Naive thymus-derived CD4-positive, alpha-beta T cell (primary cell): ENCODE data around the gene KCTD5. TPM values are rescaled to one million over a fixed set of nuclear protein-coding genes. Genes with fewer than 3 reads are reported as not detected.
"Not testable (repeated sequence)": the region's sequence is repeated elsewhere in the genome, so short reads cannot be mapped to it uniquely, and the experiment has no call there.

Experiments
- ATAC-seq: fragments of 150-1000 bp; cut with Tn5 transposase; 2 replicates; pipeline ENCODE4 v1.10.0; 2021; ENCODE audit warnings: mild to moderate bottlenecking, moderate library complexity
- CTCF ChIA-PET: fragments of 350-600 bp; sonication (Branson Sonifier 250); formaldehyde crosslinking; loops from one replicate; lab custom pipeline; 2021; ENCODE audit warnings: antibody characterized with exemption; lab: Charles Lee
- POLR2A ChIA-PET: fragments of 350-600 bp; sonication (Branson Sonifier 250); formaldehyde crosslinking; loops from one replicate; lab custom pipeline; 2021; ENCODE audit warnings: antibody characterized with exemption, inconsistent platforms; lab: Charles Lee
- DNase-seq, 9 donors: peaks; one replicate each; pipeline versions ENCODE4 v3.0.0 to v3.0.0-alpha.2; 2020 to 2022; ENCODE audit warnings: mixed read lengths in 1 of 9
- H3K27ac ChIP-seq: one replicate; pipeline ENCODE4 v1.7.0; 2013; ENCODE audit warnings: mild to moderate bottlenecking, low read depth, low read length, moderate library complexity
- H3K27me3 ChIP-seq, 2 donors: one replicate each; pipeline ENCODE4 v1.7.0; 2013; ENCODE audit warnings: low read length in 2 of 2, mild to moderate bottlenecking in 2 of 2, moderate library complexity in 2 of 2; ENCODE audit not compliant: control insufficient read depth in 2 of 2, insufficient read depth in 2 of 2
- H3K36me3 ChIP-seq, 3 experiments: 1 replicate in 2 of 3; 2 replicates in 1 of 3; pipeline ENCODE4 v1.7.0; 2013; ENCODE audit warnings: low read length in 3 of 3, mild to moderate bottlenecking in 3 of 3, moderate library complexity in 1 of 3; ENCODE audit not compliant: insufficient read depth in 3 of 3, control insufficient read depth in 2 of 3
- H3K4me1 ChIP-seq, 2 donors: one replicate each; pipeline ENCODE4 v1.7.0; 2013; ENCODE audit warnings: low read length in 2 of 2, mild to moderate bottlenecking in 2 of 2, moderate library complexity in 1 of 2; ENCODE audit not compliant: control insufficient read depth in 2 of 2, insufficient read depth in 2 of 2
- H3K4me3 ChIP-seq: 2 replicates; pipeline ENCODE4 v1.7.0; 2013; ENCODE audit warnings: mild to moderate bottlenecking, low read length
- H3K9me3 ChIP-seq, 3 experiments: 1 replicate in 2 of 3; 2 replicates in 1 of 3; pipeline ENCODE4 v1.7.0; 2013; ENCODE audit warnings: low read length in 3 of 3; ENCODE audit not compliant: control insufficient read depth in 2 of 3
- H3K27ac Mint-ChIP-seq, 9 donors: one replicate each; pipeline ENCODE4 v1.8.0; 2020 to 2022; ENCODE audit warnings: mixed read lengths in 9 of 9, mild to moderate bottlenecking in 8 of 9, moderate library complexity in 5 of 9, inconsistent platforms in 2 of 9
- H3K27me3 Mint-ChIP-seq, 5 donors: one replicate each; pipeline ENCODE4 v1.8.0; 2021 to 2022; ENCODE audit warnings: mixed read lengths in 5 of 5, mild to moderate bottlenecking in 1 of 5
- H3K36me3 Mint-ChIP-seq, 5 donors: one replicate each; pipeline ENCODE4 v1.8.0; 2020 to 2022; ENCODE audit warnings: mixed read lengths in 5 of 5, mild to moderate bottlenecking in 3 of 5, inconsistent platforms in 1 of 5
- H3K4me1 Mint-ChIP-seq, 7 donors: one replicate each; pipeline ENCODE4 v1.8.0; 2020 to 2022; ENCODE audit warnings: mixed read lengths in 7 of 7, mild to moderate bottlenecking in 3 of 7, inconsistent platforms in 1 of 7
- H3K4me3 Mint-ChIP-seq, 10 donors: one replicate each; pipeline ENCODE4 v1.8.0; 2020 to 2022; ENCODE audit warnings: mild to moderate bottlenecking in 10 of 10, mixed read lengths in 10 of 10, moderate library complexity in 6 of 10, inconsistent platforms in 2 of 10
- H3K9me3 Mint-ChIP-seq, 11 donors: one replicate each; pipeline ENCODE4 v1.8.0; 2020 to 2022; ENCODE audit warnings: mixed read lengths in 11 of 11, mild to moderate bottlenecking in 4 of 11, inconsistent platforms in 1 of 11, moderate library complexity in 1 of 11
- intact Hi-C, 2 donors: fragments of 100-400 bp; cut with micrococcal nuclease; formaldehyde crosslinking; loops; one replicate each; pipeline ENCODE4 v1.15.1; 2023
- polyA plus RNA-seq, 2 donors: library from polyadenylated mRNA; unstranded; fragments of 300-500 nt; fragmentation: Illumina TruSeq; gene quantifications; one replicate each; pipeline ENCODE4 v1.2.3, GENCODE V29; 2021
- total RNA-seq, 6 experiments: library from RNA in 5 of 6; stranded (reverse) in 5 of 6; gene quantifications; 1 replicate in 5 of 6; 2 replicates in 1 of 6; pipeline ENCODE4 v1.2.3 and lab custom pipeline; 2021 to 2026

KCTD5 gene
- total and polyA plus RNA-seq, 7 experiments from 2014 or later: 15.7 to 37.5 (median 24.6) TPM

- POLR2A ChIA-PET: interaction anchor here (0.9 kb wide), 1 partner anchor 14 kb away, joined by 3 read pairs; the partner anchor contains the start of gene KCTD5
- H3K9me3 Mint-ChIP-seq, H3K4me3 ChIP-seq, H3K9me3 ChIP-seq, DNase-seq, intact Hi-C loops, H3K27me3 ChIP-seq, H3K4me3 Mint-ChIP-seq, CTCF ChIA-PET, H3K27ac ChIP-seq, H3K4me1 Mint-ChIP-seq, H3K4me1 ChIP-seq, ATAC-seq, H3K27me3 Mint-ChIP-seq: not testable (repeated sequence)
- H3K36me3 ChIP-seq: peaks cover 0 to 59% (median 13%) of the 10 kb centered on the region in 3 experiments
- peak overlapping the region in 1 of 9 donors; percentile 72 for H3K27ac Mint-ChIP-seq
- peaks cover 0 to 13% (median 0%) of the 10 kb centered on the region in 5 donors for H3K36me3 Mint-ChIP-seq
Measured at GRCh38 chr16:2696601-2697250, 14.4 kb downstream of the KCTD5 start.

GRCh38 chr16:2697401-2697948 lies 15.2 kb downstream of the KCTD5 start:
- Mint-ChIP-seq H3K36me3 (peaks cover 0 to 13% (median 0%) of the 10 kb centered on the region in 5 donors), H3K27ac (no peak overlapping the region), H3K4me3 (no peak overlapping the region), H3K4me1 (peaks cover 0 to 9% (median 0%) of the 10 kb centered on the region in 7 donors), H3K9me3 (no peaks in the 10 kb centered on the region), H3K27me3 (no peaks in the 10 kb centered on the region)
- CTCF ChIA-PET: no interaction called here
- H3K4me3 ChIP-seq: no peak overlapping the region
- no peak for DNase-seq
- H3K9me3 ChIP-seq: no peaks in the 10 kb centered on the region
- H3K27ac ChIP-seq: no peak overlapping the region
- H3K4me1 ChIP-seq: no peaks in the 10 kb centered on the region
- intact Hi-C loops: no loop called here
- H3K27me3 ChIP-seq: no peaks in the 10 kb centered on the region
- peaks cover 0 to 59% (median 13%) of the 10 kb centered on the region in 3 experiments for H3K36me3 ChIP-seq
- no peak for ATAC-seq
- POLR2A ChIA-PET: interaction anchor here (0.9 kb wide), 1 partner anchor 15 kb away, joined by 3 read pairs; the partner anchor contains the start of gene KCTD5

GRCh38 chr16:2698103-2698870 lies 16.0 kb downstream of the KCTD5 start:
- Mint-ChIP-seq H3K36me3 (peaks cover 0 to 13% (median 0%) of the 10 kb centered on the region in 5 donors), H3K4me3 (no peak overlapping the region), H3K9me3 (no peaks in the 10 kb centered on the region), H3K27me3 (no peaks in the 10 kb centered on the region), H3K27ac (no peak overlapping the region), H3K4me1 (peaks cover 0 to 9% (median 0%) of the 10 kb centered on the region in 7 donors)
- H3K9me3 ChIP-seq: no peaks in the 10 kb centered on the region
- POLR2A ChIA-PET: no interaction called here
- no peak overlapping the region for H3K4me3 ChIP-seq
- H3K4me1 ChIP-seq: no peaks in the 10 kb centered on the region
- H3K36me3 ChIP-seq: peaks cover 0 to 66% (median 13%) of the 10 kb centered on the region in 3 experiments
- no peak for DNase-seq
- no peaks in the 10 kb centered on the region for H3K27me3 ChIP-seq
- no peak overlapping the region for H3K27ac ChIP-seq
- ATAC-seq: no peak
- intact Hi-C loops: no loop called here
- CTCF ChIA-PET: no interaction called here

GRCh38 chr16:2698965-2699750 lies 16.8 kb downstream of the KCTD5 start:
- Mint-ChIP-seq H3K27ac (peak overlapping the region in 1 of 9 donors; percentile 62), H3K9me3 (no peaks in the 10 kb centered on the region), H3K27me3 (no peaks in the 10 kb centered on the region), H3K4me3 (no peak overlapping the region), H3K4me1 (peaks cover 0 to 5% (median 0%) of the 10 kb centered on the region in 7 donors), H3K36me3 (peaks cover 0 to 13% (median 0%) of the 10 kb centered on the region in 5 donors)
- no peak overlapping the region for H3K27ac ChIP-seq
- no peaks in the 10 kb centered on the region for H3K27me3 ChIP-seq
- intact Hi-C loops: no loop called here
- no peaks in the 10 kb centered on the region for H3K9me3 ChIP-seq
- DNase-seq (no peak), ATAC-seq (no peak)
- ChIA-PET CTCF (no interaction called here), POLR2A (no interaction called here)
- no peak overlapping the region for H3K4me3 ChIP-seq
- H3K36me3 ChIP-seq: peaks cover 0 to 75% (median 13%) of the 10 kb centered on the region in 3 experiments
- no peaks in the 10 kb centered on the region for H3K4me1 ChIP-seq

- ChIA-PET CTCF (no interaction called here), POLR2A (interaction anchor here (0.6 to 1.3 kb wide), 3 partner anchors 13 to 277 kb away, joined by 3 read pairs; no protein-coding TSS in a partner anchor)
- Histone ChIP-seq H3K4me3 (no peak overlapping the region), H3K27ac (no peak overlapping the region), H3K4me1 (no peaks in the 10 kb centered on the region), H3K9me3 (no peaks in the 10 kb centered on the region), H3K27me3 (no peaks in the 10 kb centered on the region), H3K36me3 (peaks cover 0 to 83% (median 13%) of the 10 kb centered on the region in 3 experiments)
- ATAC-seq (no peak), DNase-seq (no peak)
- intact Hi-C loops: no loop called here
- Mint-ChIP-seq H3K9me3 (no peaks in the 10 kb centered on the region), H3K4me3 (no peak overlapping the region), H3K27me3 (no peaks in the 10 kb centered on the region), H3K27ac (no peak overlapping the region), H3K36me3 (peaks cover 0 to 13% (median 0%) of the 10 kb centered on the region in 5 donors), H3K4me1 (peaks cover 0 to 5% (median 0%) of the 10 kb centered on the region in 7 donors)
Measured at GRCh38 chr16:2699791-2700600, 17.7 kb downstream of the KCTD5 start.
